IgD-negative memory B cell (primary cell): ENCODE results near the gene C19orf12. TPM values are rescaled to one million over a fixed set of nuclear protein-coding genes. Genes with fewer than 3 reads are reported as not detected.

Experiments used
- H3K27ac Mint-ChIP-seq, 3 donors: one replicate each; pipeline ENCODE4 v1.8.0; 2020 to 2022; ENCODE audit warnings: mild to moderate bottlenecking in 3 of 3, mixed read lengths in 3 of 3, moderate library complexity in 1 of 3
- H3K27me3 Mint-ChIP-seq: one replicate; pipeline ENCODE4 v1.8.0; 2021; ENCODE audit warnings: mixed read lengths
- H3K36me3 Mint-ChIP-seq: one replicate; pipeline ENCODE4 v1.8.0; 2020; ENCODE audit warnings: mild to moderate bottlenecking, mixed read lengths
- H3K4me1 Mint-ChIP-seq, 3 donors: one replicate each; pipeline ENCODE4 v1.8.0; 2020 to 2022; ENCODE audit warnings: mixed read lengths in 3 of 3, mild to moderate bottlenecking in 1 of 3
- H3K4me3 Mint-ChIP-seq, 4 donors: one replicate each; pipeline ENCODE4 v1.8.0; 2020 to 2022; ENCODE audit warnings: mild to moderate bottlenecking in 4 of 4, mixed read lengths in 4 of 4, moderate library complexity in 3 of 4
- H3K9me3 Mint-ChIP-seq, 3 donors: one replicate each; pipeline ENCODE4 v1.8.0; 2020 to 2021; ENCODE audit warnings: mixed read lengths in 3 of 3, mild to moderate bottlenecking in 1 of 3
- polyA plus RNA-seq: library from polyadenylated mRNA; unstranded; fragments of 300-500 nt; fragmentation: Illumina TruSeq; gene quantifications from one replicate; pipeline ENCODE4 v1.2.3, GENCODE V29; 2021

C19orf12 gene
- polyA plus RNA-seq, 1 donor from 2014 or later, result 17.6 TPM

DNA sequence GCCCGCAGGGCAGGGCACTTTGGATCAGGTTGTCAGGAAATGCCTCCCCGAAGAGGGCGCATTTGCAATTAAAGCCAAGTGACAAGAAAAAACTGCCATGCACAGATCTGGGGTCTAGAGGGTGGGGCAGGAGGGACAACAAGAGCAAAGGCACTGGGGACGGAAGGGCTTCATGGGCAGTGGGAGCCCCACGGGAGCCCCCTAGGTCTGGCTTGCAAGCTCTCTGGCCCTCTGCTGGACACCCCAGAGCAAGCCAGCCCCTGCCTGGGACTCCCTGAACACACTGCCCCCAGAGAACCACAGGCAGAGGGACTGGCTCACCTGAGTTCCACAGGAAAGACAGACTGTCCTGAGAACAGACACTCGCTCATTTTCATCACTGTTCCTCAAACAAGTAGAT, 30.2 kb upstream of the C19orf12 start:
- no peaks in the 10 kb centered on the region for H3K9me3 Mint-ChIP-seq
- no peak overlapping the region for H3K27ac Mint-ChIP-seq
- no peaks in the 10 kb centered on the region for H3K36me3 Mint-ChIP-seq
- peaks cover 13% of the 10 kb centered on the region for H3K27me3 Mint-ChIP-seq
- peak overlapping the region in 1 of 4 donors; percentile 59 for H3K4me3 Mint-ChIP-seq
- H3K4me1 Mint-ChIP-seq, result no peaks in the 10 kb centered on the region

DNA sequence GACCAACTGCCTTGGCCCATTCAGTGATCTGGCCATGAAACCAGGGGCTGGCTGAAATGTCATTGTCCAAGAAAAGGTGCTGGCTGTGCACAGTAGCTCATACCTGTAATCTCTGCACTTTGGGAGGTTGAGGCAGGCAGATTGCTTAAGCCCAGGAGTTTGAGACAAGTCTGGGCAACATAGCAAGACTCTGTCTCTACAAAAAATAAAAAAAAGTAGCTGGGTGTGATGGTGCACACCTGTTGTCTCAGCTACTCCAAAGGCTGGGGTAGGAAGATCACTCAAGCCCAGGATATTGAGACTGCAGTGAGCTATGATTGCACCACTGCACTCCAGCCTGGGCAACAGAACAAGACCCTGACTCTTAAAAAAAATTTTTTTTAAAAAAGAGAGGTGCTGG, 28.6 kb upstream of the C19orf12 start:
- Mint-ChIP-seq H3K27ac (no peak overlapping the region), H3K4me3 (no peak overlapping the region), H3K27me3 (peaks cover 16% of the 10 kb centered on the region), H3K36me3 (no peaks in the 10 kb centered on the region), H3K9me3 (no peaks in the 10 kb centered on the region), H3K4me1 (no peaks in the 10 kb centered on the region)

DNA sequence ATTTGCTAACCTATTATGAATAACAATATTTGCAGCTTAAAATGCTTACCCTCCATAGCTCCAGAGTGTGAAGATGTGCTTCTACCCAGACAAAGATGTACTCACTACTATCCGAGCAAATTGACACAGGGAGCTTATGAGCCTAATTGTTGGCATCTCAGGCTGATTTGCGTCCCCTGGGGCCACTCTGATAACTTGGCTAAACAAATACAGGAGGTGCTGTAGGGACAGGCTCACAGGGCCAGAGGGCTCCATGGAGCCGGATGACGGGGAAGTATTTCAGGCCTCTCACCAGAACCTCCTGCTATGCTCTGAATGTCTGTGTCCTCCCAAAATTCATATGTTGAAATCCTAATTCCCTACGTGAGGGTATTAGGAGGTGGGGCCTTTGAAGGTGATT, 26.7 kb upstream of the C19orf12 start:
- no peaks in the 10 kb centered on the region for H3K36me3 Mint-ChIP-seq
- H3K4me3 Mint-ChIP-seq, result no peak overlapping the region
- H3K27me3 Mint-ChIP-seq, result peaks cover 16% of the 10 kb centered on the region
- H3K27ac Mint-ChIP-seq, result no peak overlapping the region
- no peaks in the 10 kb centered on the region for H3K9me3 Mint-ChIP-seq
- no peaks in the 10 kb centered on the region for H3K4me1 Mint-ChIP-seq

DNA sequence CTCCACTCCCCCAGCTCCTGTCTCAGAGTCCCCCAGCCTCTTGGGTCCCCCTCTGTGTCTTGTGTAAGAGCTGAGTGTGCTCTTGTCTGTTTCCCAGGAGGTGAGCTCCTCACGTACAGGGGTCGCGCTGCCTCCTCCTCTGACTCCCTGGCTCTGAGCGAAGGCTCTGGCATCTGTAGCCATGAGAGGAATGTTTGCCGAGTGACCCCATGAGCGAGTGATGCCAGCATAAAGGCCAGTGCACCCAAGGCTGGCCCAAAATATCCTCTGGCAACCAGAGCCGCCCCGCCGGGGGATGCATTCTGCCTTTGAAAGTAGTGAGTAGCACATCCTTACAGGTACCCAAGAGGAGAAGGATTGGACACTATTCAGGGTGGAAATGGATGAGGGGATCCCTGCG, 26.2 kb upstream of the C19orf12 start:
- Mint-ChIP-seq H3K4me1 (no peaks in the 10 kb centered on the region), H3K9me3 (no peaks in the 10 kb centered on the region), H3K27ac (no peak overlapping the region), H3K4me3 (no peak overlapping the region), H3K27me3 (peaks cover 16% of the 10 kb centered on the region), H3K36me3 (no peaks in the 10 kb centered on the region)

DNA sequence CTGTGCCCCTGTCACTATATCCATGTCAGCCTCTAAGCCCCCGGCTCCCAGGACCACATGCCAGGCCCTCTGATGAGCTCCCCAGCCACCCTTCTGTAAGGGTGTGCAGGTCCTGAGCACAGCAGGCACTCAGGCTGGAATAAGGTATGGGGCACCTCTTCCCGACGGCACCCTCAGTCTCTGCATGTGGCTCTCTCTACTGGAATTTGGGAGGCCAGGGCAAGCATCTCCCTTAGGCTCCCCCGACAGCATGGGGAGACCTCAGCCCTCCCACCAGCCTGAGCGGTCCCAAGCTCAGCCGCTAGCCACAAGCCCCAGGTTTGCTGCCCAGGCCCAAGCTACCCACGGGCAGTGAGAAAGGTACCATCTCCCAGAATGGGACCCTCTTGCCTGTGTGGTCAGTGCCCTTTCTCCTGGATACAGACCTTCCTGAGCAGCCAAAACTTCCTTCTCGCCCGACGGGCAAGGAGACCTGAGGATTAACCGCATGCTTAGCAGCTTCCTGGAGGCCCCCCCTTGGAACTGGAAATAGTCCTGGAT, 22.5 kb upstream of the C19orf12 start:
- Mint-ChIP-seq H3K27ac (no peak overlapping the region), H3K27me3 (peaks cover 8% of the 10 kb centered on the region), H3K9me3 (no peaks in the 10 kb centered on the region), H3K4me1 (no peaks in the 10 kb centered on the region), H3K36me3 (no peaks in the 10 kb centered on the region), H3K4me3 (no peak overlapping the region)

DNA sequence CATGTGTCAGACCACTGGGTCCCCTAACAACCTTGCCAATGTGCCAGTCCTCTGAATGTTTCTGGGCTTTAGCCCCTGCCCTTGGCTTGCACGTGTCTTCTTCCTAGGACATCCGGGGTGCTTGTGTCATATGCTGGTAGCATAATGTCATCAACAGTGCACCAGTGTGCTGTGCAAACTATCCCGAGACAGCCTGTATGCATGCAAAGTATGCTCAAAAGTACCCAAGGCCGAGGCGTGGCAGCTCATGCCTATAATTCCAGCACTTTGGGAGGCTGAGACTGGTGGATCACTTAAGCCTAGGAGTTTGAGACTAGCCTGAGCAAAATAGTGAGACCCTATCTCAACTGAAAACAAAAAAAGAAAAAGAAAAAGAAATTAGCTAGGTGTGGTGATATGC, 20.8 kb upstream of the C19orf12 start:
- no peak overlapping the region for H3K27ac Mint-ChIP-seq

DNA sequence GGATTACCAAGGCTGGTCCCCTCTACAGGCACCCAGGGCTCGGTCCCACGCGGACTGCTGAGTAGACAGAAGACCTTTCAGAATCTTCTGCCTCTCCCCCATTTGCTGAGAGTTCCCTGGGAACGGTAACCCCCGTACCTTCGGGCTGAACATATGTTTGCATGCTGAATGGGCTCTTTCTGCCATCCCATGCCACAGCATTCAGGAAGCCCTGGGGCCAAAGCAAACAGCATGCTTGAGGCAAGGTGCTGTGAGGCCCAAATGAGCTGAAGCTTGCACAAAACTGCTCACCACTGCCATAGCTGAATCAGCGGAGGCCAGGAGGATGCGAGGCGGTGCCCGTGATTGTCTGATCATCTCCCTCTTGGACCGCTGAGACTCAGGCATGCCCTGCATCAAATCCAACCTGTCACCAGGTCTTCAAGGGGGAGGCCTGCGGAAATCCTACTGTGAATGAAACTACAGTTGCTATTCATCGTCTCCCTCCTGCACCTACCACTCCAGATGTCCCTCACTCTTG, 16.3 kb upstream of the C19orf12 start:
- H3K9me3 Mint-ChIP-seq, result no peaks in the 10 kb centered on the region
- H3K4me3 Mint-ChIP-seq, result no peak overlapping the region
- no peak overlapping the region for H3K27ac Mint-ChIP-seq
- H3K36me3 Mint-ChIP-seq, result peaks cover 4% of the 10 kb centered on the region
- peaks cover 13% of the 10 kb centered on the region for H3K27me3 Mint-ChIP-seq
- H3K4me1 Mint-ChIP-seq, result peaks cover 0 to 2% (median 0%) of the 10 kb centered on the region in 3 donors

More for the DNA sequence above, 20.8 kb upstream of the C19orf12 start:
- peaks cover 3% of the 10 kb centered on the region for H3K27me3 Mint-ChIP-seq
- H3K9me3 Mint-ChIP-seq, result no peaks in the 10 kb centered on the region
- H3K4me1 Mint-ChIP-seq, result no peaks in the 10 kb centered on the region
- no peak overlapping the region for H3K4me3 Mint-ChIP-seq
- H3K36me3 Mint-ChIP-seq, result no peaks in the 10 kb centered on the region

DNA sequence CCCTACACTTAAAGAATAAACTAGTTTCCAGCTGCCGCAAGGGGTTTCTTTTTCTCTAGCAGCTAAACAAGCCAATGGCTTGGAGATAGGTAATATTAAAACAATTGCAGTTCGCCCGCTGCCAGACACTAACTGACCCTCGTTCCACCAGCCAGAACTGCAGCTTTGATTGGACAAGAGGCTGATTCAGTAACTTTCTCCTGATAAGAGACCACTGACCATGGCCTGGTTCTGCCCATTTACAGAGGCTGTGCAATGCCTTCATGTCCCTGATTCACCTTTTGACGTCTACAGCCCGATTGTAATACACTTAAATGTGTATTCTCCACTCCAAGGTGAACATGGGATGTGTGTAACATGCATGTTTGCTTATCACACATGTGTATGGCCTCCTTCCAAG, 12.8 kb upstream of the C19orf12 start:
- peaks cover 4% of the 10 kb centered on the region for H3K36me3 Mint-ChIP-seq
- peaks cover 39% of the 10 kb centered on the region for H3K27me3 Mint-ChIP-seq
- H3K27ac Mint-ChIP-seq, result no peak overlapping the region
- peaks cover 0 to 2% (median 0%) of the 10 kb centered on the region in 3 donors for H3K9me3 Mint-ChIP-seq
- H3K4me1 Mint-ChIP-seq, result peaks cover 0 to 2% (median 2%) of the 10 kb centered on the region in 3 donors
- no peak overlapping the region for H3K4me3 Mint-ChIP-seq

DNA sequence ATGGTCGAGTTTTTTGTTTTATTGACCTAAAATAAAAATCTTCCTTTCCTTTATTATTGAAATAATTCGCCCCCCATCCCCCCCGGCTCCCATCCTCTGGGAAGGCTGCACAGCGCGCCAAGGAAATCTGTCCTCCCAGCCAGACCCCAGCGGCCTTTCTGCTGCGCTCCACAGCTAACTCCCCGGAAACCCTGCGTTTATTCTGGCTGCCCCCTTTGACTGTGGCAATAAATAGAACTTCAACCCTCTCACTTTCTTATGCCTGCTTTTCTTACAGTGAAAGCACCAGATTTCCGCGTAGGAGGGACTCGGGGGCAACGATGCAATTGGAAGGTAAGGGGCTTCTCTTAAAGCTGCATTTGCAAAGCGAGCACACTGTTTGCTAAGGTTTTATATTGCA, 9.7 kb upstream of the C19orf12 start:
- no peak overlapping the region for H3K27ac Mint-ChIP-seq
- H3K9me3 Mint-ChIP-seq, result peaks cover 0 to 2% (median 0%) of the 10 kb centered on the region in 3 donors
- peak overlapping the region in 2 of 4 donors; percentile 32 to 55 for H3K4me3 Mint-ChIP-seq
- H3K27me3 Mint-ChIP-seq, result peaks cover 44% of the 10 kb centered on the region
- peaks cover 4% of the 10 kb centered on the region for H3K36me3 Mint-ChIP-seq
- peaks cover 0 to 2% (median 0%) of the 10 kb centered on the region in 3 donors for H3K4me1 Mint-ChIP-seq

DNA sequence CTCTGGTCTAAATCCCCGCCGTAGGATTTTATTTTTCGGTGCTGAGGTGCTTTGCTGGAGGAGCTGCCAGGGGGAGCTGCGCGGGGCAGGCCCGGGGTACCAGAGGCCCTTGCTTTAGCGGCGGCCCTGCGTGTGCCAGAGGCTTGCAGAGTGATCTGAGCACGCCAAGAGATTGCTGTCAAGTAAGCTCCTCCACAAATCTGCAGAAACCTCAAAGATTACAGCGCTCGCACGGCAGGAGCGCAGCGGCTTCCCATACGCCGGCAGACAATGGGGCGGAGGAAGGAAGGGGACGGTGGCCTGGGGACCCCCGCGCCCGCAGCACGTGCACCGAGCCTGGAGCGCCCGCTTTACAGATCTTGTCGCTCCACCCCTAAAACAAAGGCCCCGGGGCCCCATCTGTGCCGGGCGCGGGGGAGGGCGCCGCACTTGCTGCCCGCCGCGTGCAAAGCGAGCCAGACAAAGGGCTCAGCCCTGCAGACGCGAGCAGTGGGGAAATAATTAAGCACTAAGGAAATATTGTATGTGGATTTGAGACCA, 9.1 kb upstream of the C19orf12 start:
- peaks cover 0 to 2% (median 0%) of the 10 kb centered on the region in 3 donors for H3K4me1 Mint-ChIP-seq
- H3K27ac Mint-ChIP-seq, result no peak overlapping the region

DNA sequence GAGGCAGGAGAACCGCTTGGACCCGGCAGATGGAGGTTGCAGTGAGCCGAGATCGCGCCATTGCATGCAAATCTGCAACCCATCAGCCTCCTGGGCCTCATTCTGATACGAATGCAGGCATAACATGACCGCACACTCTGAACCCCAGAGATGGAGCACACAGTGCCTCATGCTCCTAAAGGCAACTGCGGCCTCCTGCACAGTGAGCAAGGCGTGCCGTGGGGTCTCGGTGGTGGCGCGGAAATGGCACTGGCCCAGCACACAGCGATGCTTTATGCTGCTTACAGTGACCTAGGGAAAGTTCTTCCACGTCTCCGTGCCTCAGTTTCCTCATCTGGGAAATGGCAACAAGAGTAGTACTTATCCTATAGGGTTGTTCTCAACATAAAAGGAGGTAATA, 2.0 kb upstream of the C19orf12 start:
- Mint-ChIP-seq H3K9me3 (no peaks in the 10 kb centered on the region), H3K4me3 (no peak overlapping the region), H3K27ac (peak overlapping the region in 1 of 3 donors; percentile 96), H3K4me1 (peaks cover 23 to 35% (median 24%) of the 10 kb centered on the region in 3 donors), H3K27me3 (peaks cover 6% of the 10 kb centered on the region), H3K36me3 (no peaks in the 10 kb centered on the region)

More for the DNA sequence above, 9.1 kb upstream of the C19orf12 start:
- peak overlapping the region in 2 of 4 donors; percentile 54 to 58 for H3K4me3 Mint-ChIP-seq
- H3K27me3 Mint-ChIP-seq, result peaks cover 41% of the 10 kb centered on the region
- peaks cover 4% of the 10 kb centered on the region for H3K36me3 Mint-ChIP-seq
- peaks cover 0 to 2% (median 0%) of the 10 kb centered on the region in 3 donors for H3K9me3 Mint-ChIP-seq

DNA sequence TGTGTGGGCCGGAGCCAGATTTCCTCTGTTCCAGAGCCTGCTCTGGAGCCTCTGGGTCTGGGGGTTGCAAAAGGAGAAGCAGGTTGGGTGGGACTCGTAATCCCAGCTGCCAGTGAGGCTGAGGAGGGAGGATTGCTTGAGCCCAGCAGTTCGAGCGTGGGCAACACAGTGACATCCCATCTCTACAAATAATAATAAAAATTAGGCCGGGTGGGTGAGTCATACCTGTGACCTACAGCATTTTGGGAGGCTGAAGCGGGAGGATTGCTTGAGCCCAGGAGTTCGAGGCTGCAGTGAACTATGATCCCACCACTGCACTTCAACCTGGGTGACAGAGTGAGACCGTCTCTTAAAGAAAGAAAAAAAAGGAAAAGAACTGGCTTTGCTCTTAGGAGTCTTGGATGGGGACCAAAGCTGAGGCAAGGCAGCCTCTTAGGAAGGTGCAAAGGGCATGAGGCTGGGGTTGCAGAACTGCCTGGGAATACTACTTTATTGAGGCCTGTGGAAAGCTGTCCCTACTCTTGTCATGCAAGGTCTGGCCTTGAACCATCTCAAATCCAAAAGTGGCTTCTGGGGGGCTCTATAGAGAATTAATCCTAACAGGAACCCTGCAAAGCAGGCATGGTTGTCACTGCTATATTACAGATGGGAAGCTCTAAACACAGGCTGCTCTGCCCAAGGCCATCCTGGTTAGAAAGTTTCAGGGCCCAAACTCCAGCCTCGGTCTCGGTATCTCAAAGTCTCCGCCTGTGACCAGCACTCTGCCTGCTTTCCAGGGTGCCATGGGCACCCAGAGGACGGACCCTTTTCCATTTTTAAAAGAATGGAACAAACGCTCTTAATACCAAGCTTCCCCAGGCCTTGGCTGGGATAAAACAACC, 880 bp upstream of the C19orf12 start:
- H3K9me3 Mint-ChIP-seq, result no peaks in the 10 kb centered on the region
- peaks cover 4% of the 10 kb centered on the region for H3K27me3 Mint-ChIP-seq
- peak overlapping the region; percentile 96 to 98 (median 97) for H3K27ac Mint-ChIP-seq
- peak overlapping the region; percentile 91 to 99 (median 96) for H3K4me3 Mint-ChIP-seq
- H3K36me3 Mint-ChIP-seq, result no peaks in the 10 kb centered on the region
- peaks cover 27 to 38% (median 29%) of the 10 kb centered on the region in 3 donors for H3K4me1 Mint-ChIP-seq

DNA sequence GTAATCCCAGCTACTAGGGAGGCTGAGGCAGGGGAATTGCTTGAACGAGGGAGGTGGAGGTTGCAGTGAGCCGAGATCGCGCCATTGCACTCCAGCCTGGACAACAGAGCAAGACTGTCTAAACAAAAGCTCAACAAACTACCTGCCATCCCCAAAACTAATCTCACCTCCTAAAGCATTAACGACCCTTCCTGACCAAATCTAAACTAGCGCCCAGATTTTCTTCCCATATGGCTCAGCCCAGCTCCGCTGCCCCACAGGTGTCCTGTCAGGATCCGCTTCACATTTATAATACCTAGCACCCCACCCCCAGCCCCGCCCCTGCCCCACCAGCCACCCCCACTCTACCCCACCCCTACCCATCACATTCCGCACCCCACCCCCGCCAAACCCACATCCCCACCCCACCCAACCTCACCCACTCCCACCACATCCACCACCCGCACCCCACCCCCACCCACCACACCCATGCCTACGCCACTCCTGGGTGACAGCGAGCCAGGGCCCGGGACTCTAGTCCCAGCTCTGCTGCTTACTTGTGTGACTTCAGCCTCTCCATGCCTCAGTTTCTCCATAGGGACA, 599 bp downstream of the C19orf12 start:
- no peaks in the 10 kb centered on the region for H3K9me3 Mint-ChIP-seq
- no peaks in the 10 kb centered on the region for H3K27me3 Mint-ChIP-seq
- H3K4me1 Mint-ChIP-seq, result peaks cover 31 to 49% (median 42%) of the 10 kb centered on the region in 3 donors
- H3K4me3 Mint-ChIP-seq, result peak overlapping the region; percentile 73 to 89 (median 82)
- H3K36me3 Mint-ChIP-seq, result no peaks in the 10 kb centered on the region
- H3K27ac Mint-ChIP-seq, result peak overlapping the region; percentile 86 to 96 (median 93)

DNA sequence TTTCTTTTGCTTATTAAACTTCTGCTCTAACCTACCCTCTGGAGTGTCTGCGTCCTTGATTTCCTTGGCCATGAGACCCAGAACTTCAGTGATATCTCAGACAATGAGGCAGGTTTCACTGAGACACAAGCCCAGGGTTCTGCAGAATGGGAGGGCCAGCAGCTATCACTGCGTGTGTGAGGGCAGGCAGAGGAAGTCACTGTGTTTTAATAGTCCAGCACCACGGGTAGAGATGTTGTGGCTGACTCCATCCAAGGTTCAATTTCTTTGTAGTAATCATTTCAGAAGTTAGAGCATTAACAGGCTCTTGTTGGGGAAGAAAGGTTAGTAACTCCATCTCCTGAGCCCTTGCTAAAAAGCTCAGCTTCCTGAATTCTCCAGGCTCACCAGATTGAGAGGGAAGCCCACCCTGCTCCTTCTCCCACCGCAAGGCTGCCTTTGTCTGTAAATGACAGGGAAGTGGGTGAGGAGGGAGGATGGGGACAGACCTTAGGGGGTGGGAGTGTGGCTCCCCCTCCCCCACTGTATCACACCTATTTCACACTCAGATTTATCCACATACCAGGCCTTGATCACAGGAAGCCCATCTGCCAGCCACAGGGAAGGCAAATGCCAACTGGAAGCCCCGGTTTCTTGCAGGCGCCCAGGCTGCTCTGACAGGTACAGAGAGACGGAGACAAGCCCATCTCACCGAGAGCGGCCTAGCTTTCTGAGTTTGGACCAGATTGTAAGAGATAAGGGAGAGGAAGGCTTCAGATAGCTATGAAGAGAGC, 2.1 kb downstream of the C19orf12 start:
- Mint-ChIP-seq H3K36me3 (peaks cover 1% of the 10 kb centered on the region), H3K4me3 (peak overlapping the region; percentile 44 to 73 (median 72)), H3K4me1 (peaks cover 31 to 52% (median 48%) of the 10 kb centered on the region in 3 donors), H3K27ac (peak overlapping the region; percentile 76 to 86 (median 86)), H3K27me3 (no peaks in the 10 kb centered on the region), H3K9me3 (no peaks in the 10 kb centered on the region)
